GM19463 (cell line): Measurements from ENCODE around the gene KLF13.
"Not testable (repeated sequence)": the region's sequence is repeated elsewhere in the genome, so short reads cannot be mapped to it uniquely, and the experiment has no call there.

Source experiments
- ATAC-seq: cut with Tn5 transposase; IDR thresholded peaks from one replicate; pipeline ENCODE4 v1.9.1; 2021; ENCODE audit warnings: mild to moderate bottlenecking, moderate library complexity; ENCODE audit not compliant: unreplicated experiment

Gene KLF13

GRCh38 chr15:31344823-31345605 lies 18.4 kb downstream of the KLF13 start:
- peak; percentile 62 for ATAC-seq

GRCh38 chr15:31345606-31346366 lies 19.2 kb downstream of the KLF13 start:
- peak; percentile 36 for ATAC-seq

- peak; percentile 27 for ATAC-seq
Observed at GRCh38 chr15:31346367-31347066, 19.9 kb downstream of the KLF13 start.

GRCh38 chr15:31347067-31347975 lies 20.7 kb downstream of the KLF13 start:
- no peak for ATAC-seq

- ATAC-seq: no peak
Observed at GRCh38 chr15:31347981-31348803, 21.6 kb downstream of the KLF13 start.

GRCh38 chr15:31349233-31350141 lies 22.9 kb downstream of the KLF13 start:
- no peak for ATAC-seq

GRCh38 chr15:31350771-31351170 lies 24.1 kb downstream of the KLF13 start:
- ATAC-seq: no peak

GRCh38 chr15:31352339-31352751 lies 25.7 kb downstream of the KLF13 start:
- no peak for ATAC-seq

- peak; percentile 70 for ATAC-seq
Observed at GRCh38 chr15:31352911-31353811, 26.5 kb downstream of the KLF13 start.

- no peak for ATAC-seq
Observed at GRCh38 chr15:31353931-31354330, 27.3 kb downstream of the KLF13 start.

GRCh38 chr15:31356097-31356496 lies 29.5 kb downstream of the KLF13 start:
- not testable (repeated sequence) for ATAC-seq

- no peak for ATAC-seq
Observed at GRCh38 chr15:31357148-31357547, 30.5 kb downstream of the KLF13 start.

- no peak for ATAC-seq
Observed at GRCh38 chr15:31358163-31358562, 31.5 kb downstream of the KLF13 start.

- no peak for ATAC-seq
Observed at GRCh38 chr15:31358957-31359701, 32.5 kb downstream of the KLF13 start.

GRCh38 chr15:31359702-31360111 lies 33.1 kb downstream of the KLF13 start:
- ATAC-seq: no peak

- no peak for ATAC-seq
Observed at GRCh38 chr15:31360158-31360561, 33.5 kb downstream of the KLF13 start.
